H1 (cell line): ENCODE results near the gene TPD52L2. TPM values are rescaled to one million over a fixed set of nuclear protein-coding genes. Genes with fewer than 3 reads are reported as not detected.

Experiments
- CHD7 ChIP-seq: fragments of 300-600 bp; sonication (generic); IDR thresholded peaks from 2 replicates; pipeline ENCODE4 v1.7.1; 2012; ENCODE audit warnings: low read length, moderate library complexity, mild to moderate bottlenecking, inconsistent platforms; ENCODE audit not compliant: insufficient replicate concordance
- CTBP2 ChIP-seq: IDR thresholded peaks from 2 replicates; pipeline ENCODE4 v1.7.0; 2011; ENCODE audit warnings: borderline replicate concordance, mild to moderate bottlenecking, moderate library complexity, mixed read lengths, low read length; ENCODE audit not compliant: insufficient read depth, insufficient read length
- E2F6 ChIP-seq: IDR thresholded peaks from 2 replicates; pipeline ENCODE4 v1.6.1; 2012; ENCODE audit warnings: inconsistent platforms
- MAX ChIP-seq: IDR thresholded peaks from 2 replicates; pipeline ENCODE4 v1.6.1; 2012; ENCODE audit warnings: inconsistent platforms
- USF2 ChIP-seq: IDR thresholded peaks from 2 replicates; pipeline ENCODE4 v1.6.1; 2011; ENCODE audit warnings: low read length, improper control_type of control experiment
- polyA plus RNA-seq, 7 experiments: library from polyadenylated mRNA; depleted of rRNA in 3 of 7; stranded (reverse) in 5 of 7; unstranded in 2 of 7; fragments of >200 nt in 5 of 7; fragments of 200-250 nt in 2 of 7; gene quantifications; 1 replicate in 5 of 7; 2 replicates in 1 of 7; 4 replicates in 1 of 7; pipeline versions ENCODE4 v1.2.1 to v1.2.3, GENCODE V29; 2011 to 2013; ENCODE audit warnings: missing spikeins in 2 of 7, mixed read lengths in 2 of 7
- total RNA-seq: library from RNA; stranded (reverse); fragmentation: NEBNext Ultra II Directional; extraction: Animal tissue kit (Norgen Biotek cat#: 25700); gene quantifications from 2 replicates; pipeline ENCODE4 v1.2.1, GENCODE V29; 2021

Gene TPD52L2
- total and polyA plus RNA-seq, 2 of the 8 experiments (the other 6 are each of a cell fraction or from before 2014, with no cell fraction given) = 77.1 to 80.2 TPM

- TF ChIP-seq CHD7 (no peak), MAX (no peak), CTBP2 (no peak), E2F6 (no peak), USF2 (no peak)
Observed at GRCh38 chr20:63915471-63915870, 50.4 kb downstream of the TPD52L2 start (continued).
